Neural progenitor cell (in vitro differentiated cells): ENCODE results near the gene PLEKHH2. TPM values are rescaled to one million over a fixed set of nuclear protein-coding genes. Genes with fewer than 3 reads are reported as not detected.

ENCODE experiments used
- DNase-seq: peaks from one replicate; pipeline ENCODE4 v3.0.0-alpha.2; 2016; ENCODE audit warnings: low spot score
- H2AFZ ChIP-seq: fragments of 200-600 bp; sonication (generic); replicated peaks from 2 replicates; pipeline ENCODE4 v1.6.1; 2016; ENCODE audit warnings: antibody characterized with exemption
- H3F3A ChIP-seq: fragments of 200-600 bp; sonication (generic); 2 replicates; pipeline ENCODE4 v1.6.1; 2016; ENCODE audit warnings: antibody characterized with exemption, low read depth
- H3K27ac ChIP-seq: fragments of 200-600 bp; sonication (generic); 2 replicates; pipeline ENCODE4 v1.5.1; 2016; ENCODE audit warnings: mild to moderate bottlenecking
- H3K27me3 ChIP-seq: fragments of 200-600 bp; sonication (generic); 2 replicates; pipeline ENCODE4 v1.6.1; 2016; ENCODE audit warnings: mild to moderate bottlenecking, moderate library complexity
- H3K36me3 ChIP-seq: fragments of 200-600 bp; sonication (generic); 2 replicates; pipeline ENCODE4 v1.5.1; 2016
- H3K4me1 ChIP-seq: fragments of 200-600 bp; sonication (generic); 2 replicates; pipeline ENCODE4 v1.6.1; 2016; ENCODE audit warnings: mixed run types
- H3K4me2 ChIP-seq: fragments of 200-600 bp; sonication (generic); 2 replicates; pipeline ENCODE4 v1.6.1; 2016
- H3K4me3 ChIP-seq: fragments of 200-600 bp; sonication (generic); 2 replicates; pipeline ENCODE4 v1.5.1; 2016
- H3K79me2 ChIP-seq: fragments of 200-600 bp; sonication (generic); 2 replicates; pipeline ENCODE4 v1.6.1; 2016; ENCODE audit warnings: low read depth
- H3K9ac ChIP-seq: fragments of 200-600 bp; sonication (generic); 2 replicates; pipeline ENCODE4 v1.6.1; 2016
- H3K9me3 ChIP-seq: fragments of 200-600 bp; sonication (generic); 2 replicates; pipeline ENCODE4 v1.5.1; 2016; ENCODE audit warnings: low read depth
- H4K20me1 ChIP-seq: fragments of 200-600 bp; sonication (generic); 2 replicates; pipeline ENCODE4 v1.6.1; 2016; ENCODE audit warnings: low read depth
- H3K27ac Mint-ChIP-seq: 3 replicates; pipeline ENCODE4 v1.8.0; 2021; ENCODE audit warnings: mixed read lengths
- H3K27me3 Mint-ChIP-seq: 2 replicates; pipeline ENCODE4 v1.8.0; 2022; ENCODE audit warnings: low read depth, mild to moderate bottlenecking, inconsistent platforms, moderate library complexity, mixed read lengths; ENCODE audit not compliant: insufficient read depth
- H3K36me3 Mint-ChIP-seq: 3 replicates; pipeline ENCODE4 v1.8.0; 2021; ENCODE audit warnings: mixed read lengths
- H3K4me1 Mint-ChIP-seq: 3 replicates; pipeline ENCODE4 v1.8.0; 2021; ENCODE audit warnings: mixed read lengths
- H3K4me3 Mint-ChIP-seq: 3 replicates; pipeline ENCODE4 v1.8.0; 2021; ENCODE audit warnings: mild to moderate bottlenecking, moderate library complexity, mixed read lengths
- H3K9me3 Mint-ChIP-seq: 3 replicates; pipeline ENCODE4 v1.8.0; 2020; ENCODE audit warnings: mixed read lengths
- CTCF ChIP-seq: fragments of 200-600 bp; sonication (generic); IDR thresholded peaks from 2 replicates; pipeline ENCODE4 v1.5.1; 2017; ENCODE audit warnings: antibody characterized with exemption, mild to moderate bottlenecking
- EZH2 ChIP-seq: fragments of 200-600 bp; sonication (generic); IDR thresholded peaks from 2 replicates; pipeline ENCODE4 v1.6.1; 2017; ENCODE audit warnings: antibody characterized with exemption, mild to moderate bottlenecking, moderate library complexity
- EZH2phosphoT487 ChIP-seq: fragments of 200-600 bp; sonication (generic); IDR thresholded peaks from 2 replicates; pipeline ENCODE4 v1.6.1; 2017; ENCODE audit warnings: antibody characterized with exemption
- total RNA-seq: library from RNA; depleted of rRNA; stranded (reverse); fragments of >200 nt; gene quantifications from 2 replicates; pipeline ENCODE4 v1.2.3, GENCODE V29; 2015; ENCODE audit warnings: low replicate concordance

The PLEKHH2 gene
- total RNA-seq, 1 donor from 2014 or later = 11.2 TPM

DNA sequence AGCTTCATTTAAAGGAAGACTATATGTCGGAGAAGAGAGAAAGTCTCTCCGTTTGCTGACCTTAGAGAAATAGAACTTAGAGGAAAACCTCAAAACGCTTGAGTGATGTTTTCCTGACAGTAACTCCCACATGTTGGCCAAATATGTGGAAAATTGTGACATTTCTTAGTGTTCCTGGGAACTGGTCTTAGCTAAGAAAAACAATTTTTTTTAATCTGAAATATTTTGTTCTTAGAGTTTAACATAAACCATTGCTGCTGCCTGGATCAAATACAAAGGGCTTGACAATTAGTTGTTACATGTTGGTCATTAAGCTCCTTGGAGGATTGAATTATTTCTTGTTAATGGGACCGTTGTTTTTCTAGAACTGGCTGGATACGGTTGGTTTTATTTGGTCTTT, 153.1 kb downstream of the PLEKHH2 start:
- TF ChIP-seq CTCF (no peak), EZH2 (no peak), EZH2phosphoT487 (no peak)
- H4K20me1 ChIP-seq = no peaks in the 10 kb centered on the region

GRCh38 chr2:43791035-43791765, 154.1 kb downstream of the PLEKHH2 start:
- no peak overlapping the region for H3K4me2 ChIP-seq
- no peak overlapping the region for H3K9ac ChIP-seq
- no peaks in the 10 kb centered on the region for H3K36me3 ChIP-seq
- no peaks in the 10 kb centered on the region for H3K9me3 ChIP-seq
- Mint-ChIP-seq H3K27ac (no peak overlapping the region), H3K9me3 (no peaks in the 10 kb centered on the region), H3K27me3 (no peaks in the 10 kb centered on the region), H3K4me3 (no peak overlapping the region), H3K36me3 (peaks cover 9% of the 10 kb centered on the region), H3K4me1 (no peaks in the 10 kb centered on the region)
- H3F3A ChIP-seq = no peaks in the 10 kb centered on the region
- H3K4me3 ChIP-seq = no peak overlapping the region
- H3K27ac ChIP-seq = no peak overlapping the region
- H3K27me3 ChIP-seq = no peaks in the 10 kb centered on the region
- TF ChIP-seq CTCF (no peak), EZH2 (no peak), EZH2phosphoT487 (no peak)
- H2AFZ ChIP-seq = no peak overlapping the region
- no peaks in the 10 kb centered on the region for H4K20me1 ChIP-seq
- H3K79me2 ChIP-seq = no peaks in the 10 kb centered on the region
- no peaks in the 10 kb centered on the region for H3K4me1 ChIP-seq
- DNase-seq = no peak

More for the DNA sequence above, 153.1 kb downstream of the PLEKHH2 start:
- no peaks in the 10 kb centered on the region for H3F3A ChIP-seq
- H3K4me3 ChIP-seq = no peak overlapping the region
- Mint-ChIP-seq H3K9me3 (no peaks in the 10 kb centered on the region), H3K4me3 (no peak overlapping the region), H3K4me1 (no peaks in the 10 kb centered on the region), H3K36me3 (peaks cover 6% of the 10 kb centered on the region), H3K27me3 (no peaks in the 10 kb centered on the region), H3K27ac (no peak overlapping the region)
- no peaks in the 10 kb centered on the region for H3K36me3 ChIP-seq
- no peak for DNase-seq
- no peaks in the 10 kb centered on the region for H3K27me3 ChIP-seq
- H3K9ac ChIP-seq = no peak overlapping the region
- H2AFZ ChIP-seq = no peak overlapping the region
- H3K4me1 ChIP-seq = no peaks in the 10 kb centered on the region
- no peaks in the 10 kb centered on the region for H3K79me2 ChIP-seq
- H3K9me3 ChIP-seq = no peaks in the 10 kb centered on the region
- H3K27ac ChIP-seq = no peak overlapping the region
- no peak overlapping the region for H3K4me2 ChIP-seq

DNA sequence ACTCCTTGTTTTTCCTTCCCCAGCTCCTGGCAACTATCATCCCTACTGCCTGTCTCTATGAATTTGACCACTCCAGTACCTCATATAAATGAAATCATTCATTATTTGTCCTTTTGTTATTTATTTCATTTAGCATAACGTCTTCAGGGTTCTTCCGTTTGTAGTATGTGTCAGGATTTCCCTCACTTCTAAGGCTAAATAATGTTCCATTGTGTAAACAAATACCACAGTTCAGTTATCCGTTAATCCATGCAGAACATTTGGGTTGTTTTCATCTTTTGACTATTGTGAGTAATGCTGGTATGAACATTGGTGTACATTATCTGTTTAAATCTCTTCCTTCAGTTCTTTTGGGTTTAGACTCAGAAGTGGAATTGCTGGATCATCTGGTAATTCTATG, 155.6 kb downstream of the PLEKHH2 start:
- no peaks in the 10 kb centered on the region for H3K36me3 ChIP-seq
- H3F3A ChIP-seq = no peaks in the 10 kb centered on the region
- no peak overlapping the region for H2AFZ ChIP-seq
- H3K79me2 ChIP-seq = no peaks in the 10 kb centered on the region
- TF ChIP-seq EZH2phosphoT487 (no peak), EZH2 (no peak), CTCF (no peak)
- H3K9ac ChIP-seq = no peak overlapping the region
- Mint-ChIP-seq H3K4me3 (no peak overlapping the region), H3K27ac (no peak overlapping the region), H3K9me3 (no peaks in the 10 kb centered on the region), H3K4me1 (no peaks in the 10 kb centered on the region), H3K27me3 (no peaks in the 10 kb centered on the region), H3K36me3 (peaks cover 11% of the 10 kb centered on the region)
- H3K4me1 ChIP-seq = no peaks in the 10 kb centered on the region
- no peaks in the 10 kb centered on the region for H3K9me3 ChIP-seq
- no peak overlapping the region for H3K4me3 ChIP-seq
- H4K20me1 ChIP-seq = no peaks in the 10 kb centered on the region
- H3K4me2 ChIP-seq = no peak overlapping the region
- H3K27me3 ChIP-seq = no peaks in the 10 kb centered on the region
- no peak overlapping the region for H3K27ac ChIP-seq
- DNase-seq = no peak
